NCI-H460 (cell line): ENCODE data around the gene BUB1B. TPM values are rescaled to one million over a fixed set of nuclear protein-coding genes. Genes with fewer than 3 reads are reported as not detected.

Experiments used
- DNase-seq: peaks from one replicate; pipeline ENCODE4 v3.0.0-alpha.2; 2016; ENCODE audit warnings: low read depth; ENCODE audit errors: extremely low read depth
- total RNA-seq: library from RNA; depleted of rRNA; stranded (reverse); fragments of >200 nt; shearing (Covaris generic); gene quantifications from 2 replicates; pipeline ENCODE4 v1.2.3, GENCODE V29; 2014; rRNA removed

The BUB1B gene
- total RNA-seq, 1 experiment from 2014 or later, result 45.7 TPM

GRCh38 chr15:40270246-40270995 lies 109.6 kb downstream of the BUB1B start:
- DNase-seq, result no peak

Other genes with a start within 250 kb of the BUB1B start
- 0.84 and 1.0 TPM in 2 replicates for gene GPR176, start 240.8 kb upstream of the BUB1B start, total RNA-seq
- gene EIF2AK4, start 227.0 kb upstream of the BUB1B start, total RNA-seq, result 45.9 and 54.9 TPM in 2 replicates
- 247 and 251 TPM in 2 replicates for gene SRP14, start 121.9 kb upstream of the BUB1B start, total RNA-seq
- gene BMF, start 52.2 kb upstream of the BUB1B start, total RNA-seq, result 0.32 TPM in 1 of 2 replicates, not detected in the other
- 1.6 TPM in 1 of 2 replicates, not detected in the other for gene PAK6, start 78.0 kb downstream of the BUB1B start, total RNA-seq
- gene ANKRD63, start 122.0 kb downstream of the BUB1B start, total RNA-seq, result not detected in 2 replicates
- gene PLCB2, start 146.9 kb downstream of the BUB1B start, total RNA-seq, result 0.74 and 0.75 TPM in 2 replicates
- 15.9 and 16.6 TPM in 2 replicates for gene INAFM2, start 162.6 kb downstream of the BUB1B start, total RNA-seq
- 8.9 and 9.4 TPM in 2 replicates for gene CCDC9B, start 179.9 kb downstream of the BUB1B start, total RNA-seq
- not detected in 2 replicates for gene PHGR1, start 190.0 kb downstream of the BUB1B start, total RNA-seq
- 0.12 and 1.0 TPM in 2 replicates for gene DISP2, start 197.2 kb downstream of the BUB1B start, total RNA-seq
- 66.8 and 80.4 TPM in 2 replicates for gene KNSTRN, start 221.7 kb downstream of the BUB1B start, total RNA-seq
- 19.0 and 27.2 TPM in 2 replicates for gene IVD, start 244.7 kb downstream of the BUB1B start, total RNA-seq